DND-41 (cell line): ENCODE data around the gene ABHD6.

ENCODE experiments used
- CTCF ChIP-seq: IDR thresholded peaks from 2 replicates; pipeline ENCODE4 v1.5.1; 2012; ENCODE audit warnings: borderline replicate concordance, low read length, moderate library complexity, mild to moderate bottlenecking; ENCODE audit not compliant: poor library complexity, severe bottlenecking; ENCODE audit errors: extremely low read depth
- EZH2 ChIP-seq: IDR thresholded peaks from 3 replicates; pipeline ENCODE4 v1.6.1; 2012; ENCODE audit warnings: borderline replicate concordance, low read depth, mild to moderate bottlenecking, moderate library complexity, low read length, inconsistent platforms; ENCODE audit not compliant: severe bottlenecking

GRCh38 chr3:58333206-58334012, 95.8 kb downstream of the ABHD6 start:
- peak; percentile 52 for TF ChIP-seq CTCF
- TF ChIP-seq EZH2 = no peak
